Activated CD4-positive, alpha-beta T cell treated with anti-CD3 and anti-CD28 coated beads for 1 hour (primary cell): ENCODE measurements around the gene TMBIM1.
"Not testable (repeated sequence)": the region's sequence is repeated elsewhere in the genome, so short reads cannot be mapped to it uniquely, and the experiment has no call there.

Experiments
- DNase-seq: peaks from one replicate; pipeline ENCODE4 v3.0.0-alpha.2; 2020

Gene TMBIM1

GRCh38 chr2:218317835-218318234 is 25.5 kb upstream of the TMBIM1 start:
- DNase-seq = no peak

GRCh38 chr2:218317303-218317630 is 25.0 kb upstream of the TMBIM1 start:
- DNase-seq = no peak

- DNase-seq = no peak
These were observed 23.1 kb upstream of the TMBIM1 start for GRCh38 chr2:218315397-218315796.

GRCh38 chr2:218314764-218315163 is 22.5 kb upstream of the TMBIM1 start:
- DNase-seq = not testable (repeated sequence)

- no peak for DNase-seq
These were observed 21.1 kb upstream of the TMBIM1 start for GRCh38 chr2:218313356-218313755.

GRCh38 chr2:218312267-218312756 is 20.0 kb upstream of the TMBIM1 start:
- no peak for DNase-seq

GRCh38 chr2:218311541-218312266 is 19.4 kb upstream of the TMBIM1 start:
- not testable (repeated sequence) for DNase-seq

GRCh38 chr2:218310853-218311540 is 18.7 kb upstream of the TMBIM1 start:
- DNase-seq = no peak

- no peak for DNase-seq
These were observed 15.2 kb upstream of the TMBIM1 start for GRCh38 chr2:218307415-218308090.

- DNase-seq = no peak
These were observed 14.0 kb upstream of the TMBIM1 start for GRCh38 chr2:218306184-218306920.

GRCh38 chr2:218305383-218305782 is 13.1 kb upstream of the TMBIM1 start:
- DNase-seq = no peak

- DNase-seq = peak; percentile 79
These were observed 9.0 kb upstream of the TMBIM1 start for GRCh38 chr2:218301176-218301819.

- DNase-seq = no peak
These were observed 7.8 kb upstream of the TMBIM1 start for GRCh38 chr2:218300141-218300540.

- DNase-seq = no peak
These were observed 6.1 kb upstream of the TMBIM1 start for GRCh38 chr2:218298314-218298875.

- no peak for DNase-seq
These were observed 4.5 kb upstream of the TMBIM1 start for GRCh38 chr2:218296847-218297246.

- no peak for DNase-seq
These were observed 3.9 kb upstream of the TMBIM1 start for GRCh38 chr2:218296200-218296599.

GRCh38 chr2:218295029-218295428 is 2.7 kb upstream of the TMBIM1 start:
- DNase-seq = no peak

GRCh38 chr2:218294430-218295022 is 2.2 kb upstream of the TMBIM1 start:
- DNase-seq = no peak

- no peak for DNase-seq
These were observed 1.6 kb upstream of the TMBIM1 start for GRCh38 chr2:218293715-218294429.

- no peak for DNase-seq
These were observed 820 bp downstream of the TMBIM1 start for GRCh38 chr2:218291318-218292047.
